Activated CD4-positive, alpha-beta T cell treated with anti-CD3 and anti-CD28 coated beads for 48 hours (primary cell): ENCODE results near the gene PRDM16.

Source experiments
- DNase-seq: peaks from one replicate; pipeline ENCODE4 v3.0.0-alpha.2; 2020

The PRDM16 gene

GRCh38 chr1:3215198-3216014 lies 146.4 kb downstream of the PRDM16 start:
- DNase-seq, result no peak

- no peak for DNase-seq
Measured at GRCh38 chr1:3216015-3216391, 147.0 kb downstream of the PRDM16 start.

DNA sequence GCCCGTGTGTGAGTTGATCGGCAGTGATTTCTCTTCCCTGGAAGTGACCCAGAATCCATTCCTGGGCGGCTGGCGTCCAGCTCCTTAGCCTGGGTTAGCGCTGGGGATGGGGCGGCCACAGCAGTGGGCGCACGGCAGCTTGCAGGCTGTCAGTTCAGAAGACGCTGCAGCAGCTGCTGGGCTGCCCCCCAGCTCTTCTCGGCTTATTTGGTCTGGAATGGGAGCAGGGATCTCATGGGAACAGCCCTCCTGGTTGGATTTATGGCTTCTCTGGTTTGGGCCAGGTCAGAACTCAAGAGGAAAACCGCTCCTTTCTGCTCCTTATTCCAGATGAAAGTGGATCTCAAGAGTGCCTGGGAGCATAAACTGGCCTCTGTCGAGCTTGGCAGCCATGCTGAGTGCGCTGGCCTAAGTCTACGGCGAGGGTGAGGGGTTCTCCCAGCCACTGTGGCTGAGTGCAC lies 148.2 kb downstream of the PRDM16 start:
- no peak for DNase-seq

- no peak for DNase-seq
Measured at GRCh38 chr1:3217979-3218679, 149.1 kb downstream of the PRDM16 start.

DNA sequence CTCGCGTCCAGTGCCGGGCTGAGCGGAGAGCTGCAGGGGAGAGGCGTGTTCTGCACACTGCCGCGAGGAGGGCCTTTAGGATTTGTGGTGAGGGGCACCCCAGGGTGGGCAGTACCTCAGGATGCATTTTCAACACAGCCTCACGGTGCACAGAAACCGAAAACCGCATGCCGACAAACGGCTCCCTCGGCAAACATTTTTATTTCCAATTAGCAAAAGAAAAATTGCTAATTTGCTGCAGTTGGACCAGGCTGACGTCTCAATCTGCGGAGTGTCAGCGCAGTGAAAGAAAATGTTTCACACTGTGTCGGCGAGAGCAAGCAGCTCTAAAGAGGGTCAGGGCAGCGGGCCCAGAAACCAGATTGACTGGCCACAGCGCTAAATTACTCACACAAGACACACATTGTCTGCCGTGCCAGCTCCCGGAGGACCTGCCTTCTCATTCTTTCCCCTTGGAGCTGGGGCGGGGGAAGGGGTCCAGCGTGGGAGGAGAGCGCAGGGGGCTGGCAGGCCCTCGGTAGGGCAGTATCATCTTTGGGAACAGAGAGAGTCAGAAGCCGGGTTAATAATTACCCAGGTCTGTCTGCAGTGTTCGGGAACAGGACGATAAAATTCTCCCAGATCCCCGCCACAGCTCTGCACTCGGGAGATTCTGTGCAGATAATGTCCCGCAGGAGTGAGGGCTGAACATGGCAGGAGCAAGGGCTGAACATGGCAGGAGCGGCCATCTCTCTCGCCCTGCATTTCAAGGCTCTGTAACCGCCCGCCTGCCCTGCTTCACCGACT lies 150.2 kb downstream of the PRDM16 start:
- no peak for DNase-seq

- no peak for DNase-seq
Measured at GRCh38 chr1:3219791-3220467, 150.9 kb downstream of the PRDM16 start.

- DNase-seq, result no peak
Measured at GRCh38 chr1:3221112-3222041, 152.4 kb downstream of the PRDM16 start.

- DNase-seq, result no peak
Measured at GRCh38 chr1:3222042-3222692, 153.2 kb downstream of the PRDM16 start.

GRCh38 chr1:3225661-3226060 lies 156.7 kb downstream of the PRDM16 start:
- no peak for DNase-seq

DNA sequence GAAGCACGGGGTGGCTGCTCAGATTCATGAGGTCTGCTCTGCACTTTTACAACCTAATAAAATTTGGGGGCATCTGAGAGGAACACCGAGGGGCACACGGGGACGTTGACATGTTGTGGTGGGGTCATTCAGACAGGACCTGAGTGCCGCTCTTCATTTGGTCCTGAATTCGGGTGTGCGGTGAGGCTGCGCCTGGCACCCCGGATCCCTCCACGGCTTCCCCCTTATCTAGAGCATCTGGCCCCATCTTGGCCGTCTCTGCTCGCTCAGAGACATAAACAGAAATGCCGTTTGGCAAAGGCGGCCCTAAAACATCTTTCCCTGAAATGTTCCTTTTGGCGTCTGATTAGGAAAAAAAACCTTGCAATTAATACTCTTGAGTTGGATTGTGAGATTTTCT lies 157.2 kb downstream of the PRDM16 start:
- no peak for DNase-seq

DNA sequence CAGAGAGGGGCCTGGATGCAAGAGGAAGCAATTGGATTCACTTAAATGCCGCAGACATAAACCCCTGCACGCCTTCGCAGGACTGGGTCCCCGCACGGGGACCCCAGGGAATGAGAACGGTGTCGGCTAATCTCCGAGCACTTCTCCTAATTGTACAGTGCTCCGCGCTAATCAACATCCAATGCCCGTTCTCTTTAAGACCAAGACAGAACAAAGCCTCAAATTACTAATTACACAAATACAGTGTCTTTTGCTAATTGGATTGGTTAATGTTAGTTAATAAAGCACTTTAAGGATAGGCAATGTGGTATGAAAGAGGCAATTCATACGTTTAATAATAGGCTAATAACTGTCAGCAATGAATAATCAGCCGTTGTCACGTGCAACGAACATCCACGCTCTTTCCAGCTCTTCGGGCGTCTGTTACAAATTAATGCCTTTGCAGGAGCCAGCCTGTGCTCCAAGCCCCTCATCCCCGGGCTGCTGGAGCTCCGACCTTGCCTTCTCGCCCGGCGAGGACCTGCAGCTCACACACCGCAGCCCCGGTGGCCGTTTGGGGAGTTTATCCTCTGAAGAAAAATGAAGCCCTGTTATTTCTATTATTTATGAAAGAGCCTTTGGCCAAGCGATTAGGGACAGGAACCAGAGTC lies 157.8 kb downstream of the PRDM16 start:
- DNase-seq, result no peak

- no peak for DNase-seq
Measured at GRCh38 chr1:3227351-3227704, 158.3 kb downstream of the PRDM16 start.

- no peak for DNase-seq
Measured at GRCh38 chr1:3227893-3228292, 158.9 kb downstream of the PRDM16 start.

- no peak for DNase-seq
Measured at GRCh38 chr1:3229081-3229725, 160.2 kb downstream of the PRDM16 start.

- no peak for DNase-seq
Measured at GRCh38 chr1:3230553-3230952, 161.6 kb downstream of the PRDM16 start.

GRCh38 chr1:3231245-3231644 lies 162.2 kb downstream of the PRDM16 start:
- DNase-seq, result no peak

DNA sequence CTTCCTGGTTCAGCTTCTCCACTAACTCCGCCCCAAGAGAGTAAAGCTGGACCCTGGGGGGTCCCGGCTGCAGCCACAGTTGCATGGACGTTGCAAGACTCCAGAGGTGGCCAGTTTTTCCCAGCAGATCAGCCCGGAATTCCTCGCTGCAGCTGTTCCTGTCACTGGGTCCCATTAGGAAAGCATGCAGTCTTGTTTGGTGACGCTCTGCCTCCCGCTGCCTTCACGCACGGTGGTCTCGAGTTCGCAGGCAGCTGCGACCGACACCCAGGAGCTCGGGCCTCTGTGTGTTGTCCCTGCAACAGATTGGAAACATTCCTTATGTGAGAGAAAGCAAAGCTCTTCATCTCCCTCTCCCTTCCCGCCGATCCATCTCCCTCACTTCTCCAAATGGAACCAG lies 162.8 kb downstream of the PRDM16 start:
- no peak for DNase-seq

- DNase-seq, result no peak
Measured at GRCh38 chr1:3233031-3233430, 164.0 kb downstream of the PRDM16 start.

GRCh38 chr1:3233551-3233950 lies 164.5 kb downstream of the PRDM16 start:
- DNase-seq, result no peak

DNA sequence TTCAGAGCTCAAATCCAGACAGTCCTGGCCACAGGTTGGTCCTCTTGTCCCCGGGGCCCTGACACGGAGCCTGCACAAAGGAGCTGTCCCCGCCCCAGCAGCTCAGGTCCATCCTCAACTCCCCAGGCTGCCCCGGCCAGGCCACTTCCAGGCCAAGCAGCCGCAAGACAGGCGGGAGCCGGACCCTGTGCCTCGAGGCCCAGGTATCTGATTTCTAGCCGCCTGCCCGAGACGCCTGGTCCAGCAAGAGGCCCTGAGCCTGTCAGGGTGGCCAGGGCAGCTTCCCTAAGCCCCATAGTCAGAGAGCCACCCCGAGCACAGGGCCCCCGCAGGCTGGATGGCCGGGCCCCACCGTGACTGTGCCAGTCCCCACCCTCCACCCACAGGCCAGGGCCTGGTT lies 165.3 kb downstream of the PRDM16 start:
- DNase-seq, result no peak
